ENCODE results near the gene MOB3C. TPM values are rescaled to one million over a fixed set of nuclear protein-coding genes. Genes with fewer than 3 reads are reported as not detected.
A peak's percentile ranks its signal among the peaks of the same experiment; 100 is the strongest.
"Not testable (repeated sequence)": the region's sequence is repeated elsewhere in the genome, so short reads cannot be mapped to it uniquely, and the experiment has no call there.

The MOB3C gene
- total RNA-seq, 1 donor from 2014 or later = 33.9 TPM

DNA sequence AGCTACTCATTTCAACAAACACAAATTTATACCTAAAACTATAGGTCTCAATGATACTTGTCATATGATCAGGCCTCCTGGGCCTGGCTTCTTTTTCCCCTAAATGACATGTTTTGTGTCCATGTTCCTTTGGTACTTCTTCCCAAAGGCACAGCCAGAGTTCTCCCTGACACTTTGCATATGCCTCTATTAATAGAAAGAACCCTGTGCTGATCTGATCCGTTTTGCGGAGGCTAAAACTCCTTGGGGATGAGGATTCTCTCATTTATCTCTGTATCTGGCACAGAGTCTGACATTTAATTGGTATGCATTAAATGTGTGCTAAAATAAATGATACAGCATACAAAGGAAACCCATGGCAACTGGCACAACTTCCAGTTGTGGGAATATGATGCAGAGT, 40.0 kb upstream of the MOB3C start:
- intact Hi-C loops (cut with DNase I) = no loop called here
- DNase-seq (ENCODE audit: extremely low spot score in 2 of 2) = no peak
- Histone ChIP-seq H3K9me3 (no peaks in the 10 kb centered on the region), H3K27ac (no peak overlapping the region), H3K27me3 (no peaks in the 10 kb centered on the region), H3K4me3 (no peak overlapping the region), H3K36me3 (peaks cover 0 to 45% of the 10 kb centered on the region in 2 donors), H3K4me1 (no peaks in the 10 kb centered on the region)
- TF ChIP-seq POLR2A (IDR thresholded peaks at IDR 0.05) = no peak

DNA sequence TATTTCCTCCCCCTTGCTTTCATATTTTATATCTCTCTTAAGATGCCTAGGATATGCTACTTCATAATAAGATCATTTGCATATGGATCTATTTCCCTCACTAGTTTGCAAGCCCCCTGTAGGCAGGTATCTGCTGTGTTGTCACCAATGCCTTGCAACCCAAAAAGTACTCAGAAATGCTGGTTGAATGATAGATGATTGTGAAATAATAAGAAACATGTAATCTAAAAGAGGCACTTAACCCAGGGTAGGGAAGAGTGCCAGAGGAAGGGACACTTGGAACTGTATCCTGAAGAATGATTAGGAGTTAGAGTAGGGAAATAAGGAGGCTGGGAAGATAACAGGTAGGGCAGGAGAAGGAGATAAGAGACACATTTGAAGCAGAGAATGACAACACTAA, 39.2 kb upstream of the MOB3C start:
- Histone ChIP-seq H3K4me1 (no peaks in the 10 kb centered on the region), H3K36me3 (peaks cover 0 to 45% of the 10 kb centered on the region in 2 donors), H3K9me3 (no peaks in the 10 kb centered on the region), H3K27ac (no peak overlapping the region), H3K4me3 (no peak overlapping the region), H3K27me3 (no peaks in the 10 kb centered on the region)
- no peak for DNase-seq (ENCODE audit: extremely low spot score in 2 of 2)
- intact Hi-C loops (cut with DNase I) = no loop called here
- TF ChIP-seq POLR2A (IDR thresholded peaks at IDR 0.05) (no peak), POLR2AphosphoS5 (IDR thresholded peaks at IDR 0.05; ENCODE audit: insufficient read depth in 1 of 2, low read depth in 1 of 2) (no peak)
- TF ChIP-seq, protein P1, sequence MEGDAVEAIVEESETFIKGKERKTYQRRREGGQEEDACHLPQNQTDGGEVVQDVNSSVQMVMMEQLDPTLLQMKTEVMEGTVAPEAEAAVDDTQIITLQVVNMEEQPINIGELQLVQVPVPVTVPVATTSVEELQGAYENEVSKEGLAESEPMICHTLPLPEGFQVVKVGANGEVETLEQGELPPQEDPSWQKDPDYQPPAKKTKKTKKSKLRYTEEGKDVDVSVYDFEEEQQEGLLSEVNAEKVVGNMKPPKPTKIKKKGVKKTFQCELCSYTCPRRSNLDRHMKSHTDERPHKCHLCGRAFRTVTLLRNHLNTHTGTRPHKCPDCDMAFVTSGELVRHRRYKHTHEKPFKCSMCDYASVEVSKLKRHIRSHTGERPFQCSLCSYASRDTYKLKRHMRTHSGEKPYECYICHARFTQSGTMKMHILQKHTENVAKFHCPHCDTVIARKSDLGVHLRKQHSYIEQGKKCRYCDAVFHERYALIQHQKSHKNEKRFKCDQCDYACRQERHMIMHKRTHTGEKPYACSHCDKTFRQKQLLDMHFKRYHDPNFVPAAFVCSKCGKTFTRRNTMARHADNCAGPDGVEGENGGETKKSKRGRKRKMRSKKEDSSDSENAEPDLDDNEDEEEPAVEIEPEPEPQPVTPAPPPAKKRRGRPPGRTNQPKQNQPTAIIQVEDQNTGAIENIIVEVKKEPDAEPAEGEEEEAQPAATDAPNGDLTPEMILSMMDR (IDR thresholded peaks at IDR 0.05) = no peak

DNA sequence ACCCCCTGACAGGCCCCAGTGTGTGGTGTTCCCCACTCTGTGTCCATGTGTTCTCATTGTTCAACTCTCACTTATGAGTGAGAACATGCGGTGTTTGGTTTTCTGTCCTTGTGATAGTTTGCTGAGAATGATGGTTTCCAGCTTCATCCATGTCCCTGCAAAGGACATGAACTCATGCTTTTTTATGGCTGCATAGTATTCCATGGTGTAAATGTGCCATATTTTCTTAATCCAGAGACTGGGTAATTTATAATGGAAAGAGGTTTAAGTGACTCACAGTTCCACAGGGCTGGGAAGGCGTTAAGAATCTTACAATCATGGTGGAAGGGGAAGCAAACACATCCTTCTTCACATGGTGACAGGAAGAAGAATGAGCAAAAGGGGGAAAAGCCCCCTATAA, 38.1 kb upstream of the MOB3C start:
- H3K9me3 ChIP-seq; DNase-seq (ENCODE audit: extremely low spot score in 2 of 2); H3K4me1 ChIP-seq; intact Hi-C loops (cut with DNase I); H3K27ac ChIP-seq; H3K4me3 ChIP-seq; H3K27me3 ChIP-seq: not testable (repeated sequence)
- peaks cover 0 to 55% of the 10 kb centered on the region in 2 donors for H3K36me3 ChIP-seq

DNA sequence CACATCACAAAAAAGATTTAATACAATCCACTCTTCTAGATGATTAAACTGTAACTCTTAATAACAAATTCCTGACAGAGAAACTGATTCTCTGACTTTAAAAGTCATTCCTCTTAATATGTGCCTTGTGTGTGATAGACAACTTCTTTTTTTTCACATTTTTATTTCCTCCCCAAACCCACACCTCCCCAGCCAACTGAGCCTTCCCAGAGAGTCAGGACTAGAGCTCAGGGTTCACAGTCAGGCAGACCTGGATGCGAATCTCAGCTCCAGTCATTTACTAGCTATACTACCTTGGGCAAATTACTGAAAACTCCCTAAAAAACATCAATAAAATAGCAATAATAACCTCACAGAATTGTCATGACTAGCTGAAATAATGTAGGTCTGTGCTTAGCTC, 37.4 kb upstream of the MOB3C start:
- Histone ChIP-seq H3K4me1 (no peaks in the 10 kb centered on the region), H3K27ac (peak overlapping the region; percentile 15), H3K27me3 (no peaks in the 10 kb centered on the region), H3K36me3 (peaks cover 0 to 57% of the 10 kb centered on the region in 2 donors), H3K4me3 (peak overlapping the region in 1 of 2 donors; percentile 8), H3K9me3 (no peaks in the 10 kb centered on the region)
- intact Hi-C loops (cut with DNase I) = no loop called here
- DNase-seq (ENCODE audit: extremely low spot score in 2 of 2) = no peak
- TF ChIP-seq, protein P1 (IDR thresholded peaks at IDR 0.05) = no peak

DNA sequence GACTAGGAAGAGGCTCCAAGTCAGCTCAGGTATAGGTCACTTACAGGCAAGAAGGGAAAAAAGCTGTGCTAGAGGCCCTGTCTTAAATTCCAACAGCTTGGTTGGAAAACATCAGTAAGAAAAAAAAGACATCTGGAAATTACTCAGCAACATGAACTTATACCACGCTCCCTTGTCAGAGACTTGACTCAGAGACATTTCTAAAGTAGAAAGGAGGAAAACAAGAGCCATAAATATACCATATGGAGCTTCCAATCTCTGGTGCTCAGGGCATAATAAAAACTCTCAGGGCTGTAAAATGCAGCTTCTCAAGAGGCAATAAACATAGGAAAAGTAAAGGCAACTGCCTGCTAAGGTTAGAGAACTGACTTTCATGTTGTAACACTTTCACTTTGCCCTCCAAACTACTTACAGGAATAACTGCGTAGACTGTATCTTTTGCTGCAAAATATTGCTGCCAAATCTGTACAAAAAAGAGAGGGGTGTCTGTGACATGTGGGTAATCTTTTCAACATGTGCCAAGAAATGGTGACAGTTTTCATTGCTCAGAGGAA, 36.9 kb upstream of the MOB3C start:
- H3K27ac ChIP-seq = peak overlapping the region; percentile 21
- H3K4me1 ChIP-seq = no peaks in the 10 kb centered on the region
- H3K4me3 ChIP-seq = peak overlapping the region in 1 of 2 donors; percentile 8
- intact Hi-C loops (cut with DNase I) = no loop called here
- no peaks in the 10 kb centered on the region for H3K9me3 ChIP-seq
- H3K27me3 ChIP-seq = no peaks in the 10 kb centered on the region
- DNase-seq (ENCODE audit: extremely low spot score in 2 of 2) = no peak
- TF ChIP-seq POLR2AphosphoS5 (IDR thresholded peaks at IDR 0.05; ENCODE audit: insufficient read depth in 1 of 2, low read depth in 1 of 2) = no peak
- TF ChIP-seq, protein P1 (IDR thresholded peaks at IDR 0.05) = no peak
- no peak for TF ChIP-seq POLR2A (IDR thresholded peaks at IDR 0.05)
- H3K36me3 ChIP-seq = peaks cover 0 to 56% of the 10 kb centered on the region in 2 donors

DNA sequence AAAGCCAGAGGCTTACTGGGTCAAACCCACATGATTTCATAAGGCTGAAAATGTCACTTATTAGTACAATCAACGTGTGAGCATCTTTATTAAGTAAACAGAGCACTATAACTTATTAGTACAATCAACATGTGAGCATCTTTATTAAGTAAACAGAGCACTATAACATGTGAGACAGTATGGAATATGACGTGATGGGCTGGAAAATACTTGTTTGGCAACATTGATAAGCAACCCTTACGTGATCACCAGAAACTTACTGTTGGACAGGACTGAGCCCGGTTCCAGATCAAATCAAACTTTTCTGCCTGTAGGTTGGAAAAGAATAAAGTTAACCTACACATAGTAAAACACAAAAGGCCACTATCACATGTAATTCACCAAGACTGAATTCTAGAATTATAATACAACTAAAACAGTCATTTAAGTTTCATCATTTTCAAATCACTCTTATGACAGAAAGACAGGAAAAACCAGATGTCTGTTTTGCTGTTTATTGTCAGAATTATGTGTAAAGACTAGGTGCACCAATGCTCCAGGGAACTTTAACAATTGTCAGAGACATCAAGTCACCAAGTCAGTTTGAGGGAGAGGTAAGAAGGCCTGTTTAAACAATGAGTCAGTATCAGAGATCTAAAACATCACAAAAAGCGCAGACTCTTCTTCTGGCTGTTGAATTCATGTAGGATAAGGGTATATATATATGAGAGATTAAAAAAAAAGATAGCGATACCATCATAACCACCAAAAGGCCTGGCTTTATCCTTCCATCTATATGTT, 35.9 kb upstream of the MOB3C start:
- Histone ChIP-seq H3K27me3 (no peaks in the 10 kb centered on the region), H3K9me3 (no peaks in the 10 kb centered on the region), H3K4me1 (no peaks in the 10 kb centered on the region), H3K36me3 (peaks cover 0 to 51% of the 10 kb centered on the region in 2 donors), H3K27ac (peak overlapping the region; percentile 21), H3K4me3 (no peak overlapping the region)
- no peak for DNase-seq (ENCODE audit: extremely low spot score in 2 of 2)
- TF ChIP-seq POLR2AphosphoS5 (IDR thresholded peaks at IDR 0.05; ENCODE audit: insufficient read depth in 1 of 2, low read depth in 1 of 2) = no peak
- TF ChIP-seq, protein P1 (IDR thresholded peaks at IDR 0.05) = no peak
- intact Hi-C loops (cut with DNase I) = no loop called here

DNA sequence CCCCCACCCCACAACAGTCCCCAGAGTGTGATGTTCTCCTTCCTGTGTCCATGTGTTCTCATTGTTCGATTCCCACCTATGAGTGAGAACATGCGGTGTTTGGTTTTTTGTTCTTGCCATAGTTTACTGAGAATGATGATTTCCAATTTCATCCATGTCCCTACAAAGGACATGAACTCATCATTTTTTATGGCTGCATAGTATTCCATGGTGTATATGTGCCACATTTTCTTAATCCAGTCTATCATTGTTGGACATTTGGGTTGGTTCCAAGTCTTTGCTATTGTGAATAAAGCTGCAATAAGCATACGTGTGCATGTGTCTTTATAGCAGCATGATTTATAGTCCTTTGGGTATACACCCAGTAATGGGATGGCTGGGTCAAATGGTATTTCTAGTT, 34.5 kb upstream of the MOB3C start:
- H3K4me1 ChIP-seq; H3K4me3 ChIP-seq; H3K9me3 ChIP-seq; intact Hi-C loops (cut with DNase I); DNase-seq (ENCODE audit: extremely low spot score in 2 of 2); H3K27me3 ChIP-seq; H3K27ac ChIP-seq: not testable (repeated sequence)
- H3K36me3 ChIP-seq = peaks cover 0 to 44% of the 10 kb centered on the region in 2 donors

Measured in vagina (tissue), 2 donors.